Neural cell (in vitro differentiated cells): ENCODE data around the gene LARGE1. TPM values are rescaled to one million over a fixed set of nuclear protein-coding genes. Genes with fewer than 3 reads are reported as not detected.

Source experiments
- H2AFZ ChIP-seq: fragments of 200-600, 300-800 bp; sonication (generic), shearing (Covaris generic); 2 replicates; pipeline ENCODE4 v1.6.0; 2014; ENCODE audit warnings: low read depth, mild to moderate bottlenecking, antibody characterized with exemption, low read length, moderate library complexity
- H3F3A ChIP-seq: fragments of 200-600 bp; shearing (Covaris generic); 2 replicates; pipeline ENCODE4 v1.6.1; 2016; ENCODE audit warnings: mild to moderate bottlenecking, moderate library complexity, mixed read lengths, antibody characterized with exemption, low read length; ENCODE audit not compliant: insufficient read depth, poor library complexity, severe bottlenecking
- H3K27ac ChIP-seq: fragments of 200-600, 300-800 bp; sonication (generic), shearing (Covaris generic); 2 replicates; pipeline ENCODE4 v1.5.1; 2014; ENCODE audit warnings: mild to moderate bottlenecking, low read length, moderate library complexity
- H3K27me3 ChIP-seq: fragments of 300-800, 200-600 bp; sonication (generic), shearing (Covaris generic); 2 replicates; pipeline ENCODE4 v1.6.0; 2014; ENCODE audit warnings: mild to moderate bottlenecking, low read depth, low read length, moderate library complexity; ENCODE audit not compliant: insufficient read depth
- H3K36me3 ChIP-seq: fragments of 300-800, 200-600 bp; sonication (generic), shearing (Covaris generic); 2 replicates; pipeline ENCODE4 v1.5.1; 2014; ENCODE audit warnings: mild to moderate bottlenecking, antibody characterized with exemption, low read length, moderate library complexity; ENCODE audit not compliant: insufficient read depth
- H3K4me2 ChIP-seq: fragments of 300-800, 200-600 bp; sonication (generic), shearing (Covaris generic); 2 replicates; pipeline ENCODE4 v1.6.0; 2014; ENCODE audit warnings: mild to moderate bottlenecking, low read length
- H3K4me3 ChIP-seq: fragments of 300-800, 200-600 bp; sonication (generic), shearing (Covaris generic); 2 replicates; pipeline ENCODE4 v1.5.1; 2014; ENCODE audit warnings: mild to moderate bottlenecking, low read length, moderate library complexity
- H3K79me2 ChIP-seq: fragments of 200-600 bp; shearing (Covaris generic); replicated peaks from 2 replicates; pipeline ENCODE4 v1.6.0; 2014; ENCODE audit warnings: mild to moderate bottlenecking, low read length, moderate library complexity; ENCODE audit not compliant: insufficient read depth
- H3K9ac ChIP-seq: fragments of 300-800, 200-600 bp; sonication (generic), shearing (Covaris generic); 2 replicates; pipeline ENCODE4 v1.6.1; 2016; ENCODE audit warnings: mild to moderate bottlenecking, low read length, mixed read lengths
- H3K9me2 ChIP-seq: fragments of 200-600 bp; shearing (Covaris generic); 2 replicates; pipeline ENCODE4 v1.6.1; 2016; ENCODE audit warnings: mild to moderate bottlenecking, low read length, mixed read lengths; ENCODE audit not compliant: insufficient read depth
- H3K9me3 ChIP-seq: fragments of 200-600, 300-800 bp; sonication (generic), shearing (Covaris generic); 2 replicates; pipeline ENCODE4 v1.6.1; 2016; ENCODE audit warnings: mild to moderate bottlenecking, mixed run types, low read length, moderate library complexity, mixed read lengths
- H4K20me1 ChIP-seq: fragments of 200-600 bp; shearing (Covaris generic); 2 replicates; pipeline ENCODE4 v1.6.1; 2016; ENCODE audit warnings: mild to moderate bottlenecking, mixed run types; ENCODE audit not compliant: insufficient read depth
- CTCF ChIP-seq: fragments of 450-650 bp; IDR thresholded peaks from 2 replicates; pipeline ENCODE4 v1.5.1; 2014; ENCODE audit warnings: antibody characterized with exemption, mild to moderate bottlenecking, moderate library complexity; ENCODE audit not compliant: poor library complexity, severe bottlenecking
- EP300 ChIP-seq: fragments of 450-650 bp; conservative IDR thresholded peaks from 2 replicates; pipeline ENCODE4 v1.6.1; 2014; ENCODE audit warnings: antibody characterized with exemption, mild to moderate bottlenecking, moderate library complexity; ENCODE audit not compliant: poor library complexity, severe bottlenecking
- EZH2 ChIP-seq: fragments of 200-600, 300-800 bp; shearing (Covaris generic), sonication (generic); IDR thresholded peaks from 2 replicates; pipeline ENCODE4 v1.6.1; 2014; ENCODE audit warnings: antibody characterized with exemption, low read length, borderline replicate concordance, mild to moderate bottlenecking; ENCODE audit not compliant: insufficient read depth, poor library complexity, severe bottlenecking
- MXI1 ChIP-seq: fragments of 450-650 bp; conservative IDR thresholded peaks from 2 replicates; pipeline ENCODE4 v1.6.1; 2014; ENCODE audit warnings: antibody characterized with exemption, mild to moderate bottlenecking; ENCODE audit not compliant: poor library complexity, severe bottlenecking
- POLR2AphosphoS5 ChIP-seq: IDR thresholded peaks from 2 replicates; pipeline ENCODE4 v1.6.1; 2012
- RAD21 ChIP-seq: fragments of 450-650 bp; conservative IDR thresholded peaks from 2 replicates; pipeline ENCODE4 v1.6.1; 2014; ENCODE audit warnings: antibody characterized with exemption, mild to moderate bottlenecking, moderate library complexity
- REST ChIP-seq: IDR thresholded peaks from 2 replicates; pipeline ENCODE4 v1.6.1; 2012; ENCODE audit warnings: borderline replicate concordance
- SMC3 ChIP-seq: fragments of 450-650 bp; conservative IDR thresholded peaks from 2 replicates; pipeline ENCODE4 v1.6.1; 2014; ENCODE audit warnings: antibody characterized with exemption, mild to moderate bottlenecking, moderate library complexity; ENCODE audit not compliant: poor library complexity
- TAF1 ChIP-seq: IDR thresholded peaks from 2 replicates; pipeline ENCODE4 v1.6.1; 2012; ENCODE audit warnings: low read depth
- polyA plus RNA-seq: library from polyadenylated mRNA; depleted of rRNA; stranded (reverse); fragments of >200 nt; gene quantifications from 2 replicates; pipeline ENCODE4 v1.2.3, GENCODE V29; 2014

Gene LARGE1
- polyA plus RNA-seq, 1 donor from 2014 or later = 27.5 TPM

- H2AFZ ChIP-seq = no peak overlapping the region
- no peaks in the 10 kb centered on the region for H3K9me2 ChIP-seq
- TF ChIP-seq SMC3 = no peak
- TF ChIP-seq TAF1 = no peak
- TF ChIP-seq MXI1 = no peak
- no peak for TF ChIP-seq CTCF
- TF ChIP-seq EP300 = no peak
- no peak for TF ChIP-seq REST
- TF ChIP-seq RAD21 = no peak
- no peak for TF ChIP-seq EZH2
- TF ChIP-seq POLR2AphosphoS5 = no peak
- no peaks in the 10 kb centered on the region for H4K20me1 ChIP-seq
- H3K27me3 ChIP-seq = no peaks in the 10 kb centered on the region
- no peak overlapping the region for H3K9ac ChIP-seq
- H3F3A ChIP-seq = no peaks in the 10 kb centered on the region
- H3K36me3 ChIP-seq = no peaks in the 10 kb centered on the region
- no peak overlapping the region for H3K27ac ChIP-seq
- no peak overlapping the region for H3K4me3 ChIP-seq
- H3K4me2 ChIP-seq = no peak overlapping the region
- H3K9me3 ChIP-seq = no peaks in the 10 kb centered on the region
- H3K79me2 ChIP-seq = no peaks in the 10 kb centered on the region
Observed at GRCh38 chr22:33496112-33496511, 424.2 kb downstream of the LARGE1 start.

- Histone ChIP-seq H3K27ac (no peak overlapping the region), H3K36me3 (no peaks in the 10 kb centered on the region)
- TF ChIP-seq EZH2 = no peak
- no peak for TF ChIP-seq REST
- TF ChIP-seq SMC3 = no peak
- TF ChIP-seq MXI1 = no peak
- no peak for TF ChIP-seq EP300
- TF ChIP-seq POLR2AphosphoS5 = no peak
- TF ChIP-seq RAD21 = no peak
Observed at GRCh38 chr22:33493476-33494205, 426.6 kb downstream of the LARGE1 start.

More at GRCh38 chr22:33493476-33494205, 426.6 kb downstream of the LARGE1 start:
- H3K4me3 ChIP-seq = no peak overlapping the region
- no peak overlapping the region for H2AFZ ChIP-seq
- no peaks in the 10 kb centered on the region for H3F3A ChIP-seq
- H3K27me3 ChIP-seq = no peaks in the 10 kb centered on the region
- no peaks in the 10 kb centered on the region for H4K20me1 ChIP-seq
- no peaks in the 10 kb centered on the region for H3K9me2 ChIP-seq
- no peak overlapping the region for H3K4me2 ChIP-seq
- no peaks in the 10 kb centered on the region for H3K79me2 ChIP-seq
- no peaks in the 10 kb centered on the region for H3K9me3 ChIP-seq
- no peak overlapping the region for H3K9ac ChIP-seq
